Cardiac muscle cell (in vitro differentiated cells and primary cell): Measurements from ENCODE around the gene CXCL11. TPM values are rescaled to one million over a fixed set of nuclear protein-coding genes. Genes with fewer than 3 reads are reported as not detected.
"Not testable (repeated sequence)": the region's sequence is repeated elsewhere in the genome, so short reads cannot be mapped to it uniquely, and the experiment has no call there.

ENCODE experiments used
- DNase-seq, 2 donors: peaks; one replicate each; pipeline versions ENCODE4 v3.0.0 to v3.0.0-alpha.2; 2010 to 2017; ENCODE audit warnings: low read depth in 1 of 2, low spot score in 1 of 2
- H3K27ac ChIP-seq: fragments of 200-600 bp; sonication (generic); 2 replicates; pipeline ENCODE4 v1.5.1; 2016
- H3K27me3 ChIP-seq: fragments of 200-600 bp; sonication (generic); 2 replicates; pipeline ENCODE4 v1.6.0; 2016; ENCODE audit warnings: control low read depth
- H3K36me3 ChIP-seq: fragments of 200-600 bp; sonication (generic); 2 replicates; pipeline ENCODE4 v1.5.1; 2016; ENCODE audit warnings: control low read depth
- H3K4me1 ChIP-seq: fragments of 200-600 bp; sonication (generic); 2 replicates; pipeline ENCODE4 v1.8.1; 2017; ENCODE audit warnings: low read depth, mild to moderate bottlenecking, mixed run types
- H3K4me3 ChIP-seq: fragments of 200-600 bp; sonication (generic); 2 replicates; pipeline ENCODE4 v1.5.1; 2016; ENCODE audit warnings: mild to moderate bottlenecking
- H3K9me3 ChIP-seq: fragments of 200-600 bp; sonication (generic); 2 replicates; pipeline ENCODE4 v1.5.1; 2017; ENCODE audit warnings: low read depth, mild to moderate bottlenecking, control low read depth
- CTCF ChIP-seq: IDR thresholded peaks from 2 replicates; pipeline ENCODE4 v1.5.1; 2012; ENCODE audit warnings: low read depth, mild to moderate bottlenecking, low read length
- polyA plus RNA-seq: library from polyadenylated mRNA; unstranded; fragments of >200 nt; fragmentation: Nextera tagmentation; extraction: Ambion mirVana; gene quantifications from 2 replicates; pipeline ENCODE4 v1.2.1, GENCODE V29; 2016
- total RNA-seq: library from RNA; depleted of rRNA; stranded (reverse); fragments of >200 nt; gene quantifications from 2 replicates; pipeline ENCODE4 v1.2.3, GENCODE V29; 2016

The CXCL11 gene
- total and polyA plus RNA-seq, 2 experiments from 2014 or later, result not detected

DNA sequence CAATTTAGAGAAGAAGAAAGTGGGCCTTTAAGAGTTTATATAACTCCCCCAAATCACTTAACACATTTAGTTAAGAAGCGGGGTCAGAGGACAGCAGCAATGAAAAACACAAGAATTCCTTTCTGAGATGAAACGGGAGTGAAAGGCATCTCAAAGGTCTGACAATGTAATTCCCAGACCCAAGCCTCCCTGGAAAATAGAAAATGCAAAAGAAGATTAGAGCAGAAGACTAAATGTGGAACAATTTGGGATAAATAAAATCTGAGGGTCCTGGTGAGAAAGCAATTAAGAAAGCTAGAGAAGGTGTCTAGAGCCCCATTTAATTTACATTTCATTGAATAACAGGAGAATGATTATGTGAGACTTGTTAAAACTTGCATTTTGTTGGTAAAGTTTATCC, 19.6 kb upstream of the CXCL11 start:
- Histone ChIP-seq H3K9me3 (no peaks in the 10 kb centered on the region), H3K4me3 (no peak overlapping the region), H3K4me1 (no peaks in the 10 kb centered on the region), H3K27me3 (no peaks in the 10 kb centered on the region), H3K27ac (no peak overlapping the region), H3K36me3 (no peaks in the 10 kb centered on the region)
- no peak for DNase-seq
- TF ChIP-seq CTCF, result no peak

DNA sequence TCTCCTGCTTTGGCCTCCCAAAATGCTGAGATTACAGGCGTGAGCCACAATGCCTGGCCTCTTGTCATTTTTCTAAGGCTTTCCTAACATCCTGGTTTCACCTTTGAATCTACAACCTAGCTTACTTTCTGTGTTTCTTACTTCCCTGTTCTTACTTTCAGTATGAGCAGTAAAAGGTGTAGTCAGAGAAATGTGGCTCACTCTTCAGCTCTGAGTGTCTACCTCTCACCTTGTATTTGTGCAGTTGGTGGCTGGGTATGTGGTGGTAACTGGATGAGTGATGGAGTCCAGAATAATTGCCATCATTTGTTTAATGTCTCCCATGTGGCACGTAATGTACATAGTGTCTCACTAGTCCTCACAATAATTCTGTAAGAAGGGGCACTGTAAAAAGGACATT, 19.1 kb upstream of the CXCL11 start:
- no peak for TF ChIP-seq CTCF
- no peaks in the 10 kb centered on the region for H3K9me3 ChIP-seq
- no peaks in the 10 kb centered on the region for H3K27me3 ChIP-seq
- no peaks in the 10 kb centered on the region for H3K36me3 ChIP-seq
- H3K4me1 ChIP-seq, result no peaks in the 10 kb centered on the region
- no peak for DNase-seq
- no peak overlapping the region for H3K4me3 ChIP-seq
- H3K27ac ChIP-seq, result no peak overlapping the region

DNA sequence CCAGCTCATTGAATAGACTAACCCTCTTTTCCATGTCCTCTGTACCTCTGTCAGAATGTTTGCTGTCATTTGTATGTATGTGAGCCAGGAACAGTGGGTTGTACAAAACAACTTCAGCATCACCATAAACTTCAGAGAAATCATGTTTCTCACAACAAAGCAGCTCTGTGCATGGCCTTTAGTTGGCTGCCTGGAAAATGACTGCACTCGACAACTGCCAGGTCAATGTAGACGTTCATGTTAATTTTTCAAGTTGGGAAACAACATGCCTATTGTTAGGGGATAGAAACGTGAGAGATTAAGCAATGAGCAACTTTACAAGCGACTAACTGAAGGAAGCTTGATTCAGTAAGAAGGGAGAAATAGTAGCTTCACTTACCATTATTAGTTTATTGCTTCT, 17.9 kb upstream of the CXCL11 start:
- TF ChIP-seq CTCF, result no peak
- Histone ChIP-seq H3K27me3 (no peaks in the 10 kb centered on the region), H3K4me3 (no peak overlapping the region), H3K9me3 (no peaks in the 10 kb centered on the region), H3K4me1 (no peaks in the 10 kb centered on the region), H3K27ac (no peak overlapping the region), H3K36me3 (no peaks in the 10 kb centered on the region)
- peak in 1 of 2 donors; percentile 54 for DNase-seq

DNA sequence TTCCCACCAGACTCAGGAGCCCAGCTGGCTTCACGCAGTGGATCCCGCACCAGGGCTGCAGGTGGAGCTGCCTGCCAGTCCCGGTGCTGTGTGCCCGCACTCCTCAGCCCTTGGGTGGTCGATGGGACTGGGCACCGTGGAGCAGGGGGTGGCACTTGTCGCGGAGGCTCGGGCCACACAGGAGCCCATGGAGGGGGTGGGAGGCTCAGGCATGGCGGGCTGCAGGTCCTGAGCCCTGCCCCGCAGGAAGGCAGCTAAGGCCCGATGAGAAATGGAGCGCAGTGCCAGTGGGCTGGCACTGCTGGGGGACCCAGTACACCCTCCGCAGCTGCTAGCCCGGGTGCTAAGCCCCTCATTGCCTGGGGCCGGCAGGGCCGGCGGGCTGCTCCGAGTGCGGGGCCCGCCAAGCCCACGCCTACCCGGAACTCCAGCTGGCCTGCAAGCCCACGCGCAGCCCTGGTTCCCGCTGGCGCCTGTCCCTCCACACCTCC, 14.7 kb upstream of the CXCL11 start:
- H3K4me3 ChIP-seq, H3K27me3 ChIP-seq, H3K9me3 ChIP-seq, H3K4me1 ChIP-seq, H3K27ac ChIP-seq, H3K36me3 ChIP-seq, DNase-seq: not testable (repeated sequence)

DNA sequence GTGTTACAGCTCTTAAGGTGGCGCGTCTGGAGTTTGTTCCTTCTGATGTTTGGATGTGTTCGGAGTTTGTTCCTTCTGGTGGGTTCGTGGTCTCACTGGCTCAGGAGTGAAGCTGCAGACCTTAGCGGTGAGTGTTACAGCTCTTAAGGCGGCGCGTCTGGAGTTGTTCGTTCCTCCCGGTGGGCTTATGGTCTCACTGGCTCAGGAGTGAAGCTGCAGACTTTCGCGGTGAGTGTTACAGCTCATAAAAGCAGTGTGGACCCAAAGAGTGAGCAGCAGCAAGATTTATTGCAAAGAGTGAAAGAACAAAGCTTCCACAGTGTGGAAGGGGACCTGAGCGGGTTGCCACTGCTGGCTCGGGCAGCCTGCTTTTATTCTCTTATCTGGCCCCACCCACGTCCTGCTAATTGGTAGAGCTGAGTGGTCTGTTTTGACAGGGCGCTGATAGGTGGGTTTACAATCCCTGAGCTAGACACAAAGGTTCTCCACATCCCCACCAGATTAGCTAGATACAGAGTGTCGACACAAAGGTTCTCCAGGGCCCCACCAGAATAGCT, 14.1 kb upstream of the CXCL11 start:
- H3K36me3 ChIP-seq, H3K27ac ChIP-seq, H3K27me3 ChIP-seq, H3K4me1 ChIP-seq, DNase-seq, H3K9me3 ChIP-seq, H3K4me3 ChIP-seq: not testable (repeated sequence)

DNA sequence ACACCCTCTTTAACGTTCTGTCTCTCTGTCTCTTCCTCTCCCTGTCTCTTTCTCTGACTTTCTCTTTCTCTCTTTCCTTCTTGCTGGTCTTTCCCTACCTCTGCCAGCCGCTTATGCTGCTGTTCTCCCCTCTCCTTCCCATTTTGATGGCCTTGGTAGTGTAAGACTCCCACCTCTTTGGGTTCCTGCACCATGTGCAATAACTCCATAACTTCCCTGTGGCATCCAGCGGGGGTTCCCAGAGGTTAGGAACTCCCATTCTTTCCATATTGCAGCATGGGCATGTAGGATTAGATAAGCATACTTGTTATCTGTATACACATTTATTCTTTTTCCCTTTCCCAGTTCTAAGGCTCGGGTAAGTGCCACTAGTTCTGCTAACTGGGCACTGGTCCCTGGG, 8.8 kb upstream of the CXCL11 start:
- H3K4me3 ChIP-seq, H3K9me3 ChIP-seq, DNase-seq, H3K27me3 ChIP-seq, H3K27ac ChIP-seq, H3K36me3 ChIP-seq, H3K4me1 ChIP-seq: not testable (repeated sequence)

GRCh38 chr4:76043306-76043705, 7.4 kb upstream of the CXCL11 start:
- not testable (repeated sequence) for H3K27ac ChIP-seq, H3K9me3 ChIP-seq, H3K4me3 ChIP-seq, H3K4me1 ChIP-seq, DNase-seq, H3K36me3 ChIP-seq, H3K27me3 ChIP-seq

- not testable (repeated sequence) for H3K9me3 ChIP-seq, DNase-seq, H3K27me3 ChIP-seq, H3K27ac ChIP-seq, H3K4me3 ChIP-seq, H3K4me1 ChIP-seq, H3K36me3 ChIP-seq
These were observed 6.5 kb upstream of the CXCL11 start for GRCh38 chr4:76042241-76042998.
